HG03342 (cell line): ENCODE results near the gene ZBTB6.

Source experiments
- ATAC-seq: cut with Tn5 transposase; IDR thresholded peaks from one replicate; pipeline ENCODE4 v1.9.1; 2021; ENCODE audit warnings: mild to moderate bottlenecking, moderate library complexity; ENCODE audit not compliant: unreplicated experiment

The ZBTB6 gene, protein sequence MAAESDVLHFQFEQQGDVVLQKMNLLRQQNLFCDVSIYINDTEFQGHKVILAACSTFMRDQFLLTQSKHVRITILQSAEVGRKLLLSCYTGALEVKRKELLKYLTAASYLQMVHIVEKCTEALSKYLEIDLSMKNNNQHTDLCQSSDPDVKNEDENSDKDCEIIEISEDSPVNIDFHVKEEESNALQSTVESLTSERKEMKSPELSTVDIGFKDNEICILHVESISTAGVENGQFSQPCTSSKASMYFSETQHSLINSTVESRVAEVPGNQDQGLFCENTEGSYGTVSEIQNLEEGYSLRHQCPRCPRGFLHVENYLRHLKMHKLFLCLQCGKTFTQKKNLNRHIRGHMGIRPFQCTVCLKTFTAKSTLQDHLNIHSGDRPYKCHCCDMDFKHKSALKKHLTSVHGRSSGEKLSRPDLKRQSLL

DNA sequence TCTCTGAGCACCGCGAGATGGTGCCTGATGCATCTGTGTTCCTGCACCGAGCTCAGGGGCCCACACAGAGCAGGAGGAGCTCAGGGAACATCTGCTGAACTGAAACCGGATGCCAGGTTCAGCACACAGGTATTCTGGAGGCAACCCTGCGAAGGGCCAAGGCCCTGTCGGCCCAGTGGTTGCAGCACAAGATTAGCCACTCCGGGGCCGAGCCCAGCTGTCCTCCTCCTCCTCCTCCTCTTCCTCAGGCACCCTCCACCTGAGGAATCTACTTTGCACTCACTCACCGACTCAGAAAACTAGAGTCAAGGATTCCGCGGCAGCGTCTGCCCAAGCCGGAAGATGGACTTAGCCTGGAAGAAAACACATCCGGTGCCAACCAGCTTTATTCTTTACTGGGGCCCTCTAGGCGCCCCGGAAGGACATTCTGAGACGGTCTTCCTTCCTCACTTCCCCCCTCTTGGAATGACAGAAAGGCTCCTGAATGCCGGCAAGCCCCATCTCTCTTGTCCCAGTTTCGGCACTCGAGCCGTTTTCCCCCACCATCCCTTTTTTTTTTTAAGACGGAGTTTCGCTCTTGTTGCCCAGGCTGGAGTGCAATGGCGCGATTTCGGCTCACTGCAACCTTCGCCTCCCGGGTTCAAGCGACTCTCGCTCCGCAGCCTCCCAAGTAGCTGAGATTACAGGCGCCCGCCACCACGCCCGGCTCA is at the start of gene ZBTB6:
ZBTB6 (minus strand) TSS at position 360 of the 710 bp plus-strand sequence. CDS start 1,251 bp downstream, outside the sequence.
- ATAC-seq, result peak; percentile 98

DNA sequence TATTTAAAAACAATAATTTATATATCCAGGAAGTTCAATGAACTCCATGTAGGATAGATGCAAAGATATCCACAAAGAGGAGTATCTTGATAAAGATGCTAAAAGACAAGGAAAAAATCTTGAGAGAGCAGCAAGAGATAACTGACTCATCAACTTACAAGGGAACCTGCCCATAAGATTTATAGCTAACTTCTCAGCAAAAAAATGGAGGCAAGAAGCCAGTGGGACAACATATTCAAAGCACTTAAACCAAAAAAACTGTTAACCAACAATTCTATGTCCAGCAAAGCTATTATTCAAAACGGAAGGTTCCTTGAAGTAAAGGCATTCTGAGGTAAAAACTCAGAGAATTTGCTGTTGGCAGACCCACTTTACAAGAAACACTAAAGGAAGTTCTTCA is 48.0 kb upstream of the ZBTB6 start:
- ATAC-seq, result no peak

DNA sequence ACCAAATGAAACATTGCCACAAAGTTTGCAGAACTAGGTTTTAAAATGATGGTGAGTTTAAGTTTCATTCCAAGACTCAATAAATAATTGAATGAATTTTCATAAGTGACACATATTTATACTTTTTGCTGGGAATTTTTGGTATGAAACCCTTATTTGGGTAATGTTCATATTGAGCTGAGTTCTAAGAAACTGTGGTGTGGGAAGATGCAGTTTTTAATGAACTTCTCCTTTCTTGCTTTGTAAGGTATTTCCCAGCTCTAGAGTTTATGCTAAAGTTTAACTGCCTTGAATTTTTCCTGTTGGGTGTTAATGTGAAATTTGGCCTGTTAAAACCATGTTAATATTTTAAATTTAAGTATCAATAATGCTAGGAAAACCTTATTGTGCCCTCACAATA is 42.8 kb upstream of the ZBTB6 start:
- no peak for ATAC-seq

DNA sequence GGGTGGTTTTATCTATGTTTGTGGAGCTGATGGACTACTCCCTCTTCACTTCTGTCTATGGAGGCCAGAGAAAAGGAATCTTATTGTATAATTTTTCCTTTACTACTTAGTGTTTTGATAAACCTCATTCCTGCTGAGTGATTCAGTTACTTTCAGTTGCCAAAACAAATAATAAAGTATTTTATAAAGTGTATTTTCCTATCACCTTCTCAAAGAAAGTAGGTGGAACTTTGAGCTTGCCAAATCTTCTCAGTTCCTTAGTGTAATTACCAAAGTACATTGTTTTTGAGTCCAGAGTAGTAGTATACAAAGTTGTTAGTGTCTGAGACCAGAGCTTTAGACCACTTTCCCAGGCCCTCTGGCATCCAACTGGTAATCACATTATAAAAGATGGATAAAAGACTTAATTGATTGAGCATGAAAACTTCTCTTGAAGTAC is 41.1 kb upstream of the ZBTB6 start:
- ATAC-seq, result no peak

DNA sequence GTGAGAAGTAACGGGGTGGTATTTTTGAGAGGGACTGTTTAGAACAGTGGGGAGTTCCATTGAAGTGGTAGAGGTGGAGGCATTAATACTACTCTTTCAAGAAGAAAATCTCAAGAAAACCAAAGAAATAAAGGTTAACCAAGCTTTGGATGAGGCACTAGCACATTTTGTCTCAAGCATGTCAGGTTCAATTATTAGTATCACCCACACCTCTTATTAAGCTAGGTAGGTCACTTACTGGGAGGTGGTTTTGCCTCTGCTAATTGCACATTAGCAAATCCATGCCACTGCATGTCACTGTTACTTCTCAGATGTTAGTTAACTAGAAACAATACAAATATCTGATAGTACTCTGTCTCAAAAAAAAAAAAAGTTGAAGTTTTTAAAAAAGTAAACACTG is 37.9 kb upstream of the ZBTB6 start:
- no peak for ATAC-seq

DNA sequence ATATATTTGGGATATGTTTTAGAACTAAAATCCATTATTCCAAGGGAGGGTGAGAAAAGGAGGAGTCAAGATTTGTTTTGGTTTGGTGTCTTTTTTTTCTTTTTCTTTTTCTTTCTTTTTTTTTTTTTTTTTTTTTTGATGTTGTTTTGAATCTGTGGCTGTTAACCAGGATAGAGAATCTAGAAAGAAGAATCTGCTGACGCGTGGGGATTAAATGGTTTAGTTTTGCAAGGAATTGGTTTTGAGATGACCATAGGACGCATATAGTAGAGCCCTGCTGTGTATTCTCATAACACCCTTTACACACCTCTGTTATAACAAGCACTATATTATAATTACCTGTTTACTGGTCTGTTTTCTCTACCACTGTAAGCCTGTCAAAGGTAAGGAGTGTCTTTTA is 37.1 kb upstream of the ZBTB6 start:
- ATAC-seq, result no peak

DNA sequence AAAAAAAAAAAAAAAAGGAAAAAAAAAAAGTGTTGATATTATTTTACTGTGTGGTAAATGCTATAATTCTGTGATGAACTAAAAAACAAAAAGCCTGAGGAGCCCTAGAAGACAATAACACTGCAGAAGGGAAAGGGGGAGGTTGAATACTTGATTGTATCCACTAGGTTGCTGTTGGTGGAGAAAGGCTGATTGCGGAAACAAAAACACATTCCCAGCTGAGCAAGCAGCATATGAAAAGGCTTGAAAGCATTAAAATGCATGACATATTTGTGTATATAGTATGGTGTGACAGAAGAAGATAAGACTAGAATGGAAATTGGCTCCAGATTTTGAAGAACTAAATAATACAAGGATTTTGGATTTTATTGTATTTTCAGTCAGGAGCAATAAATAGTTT is 36.6 kb upstream of the ZBTB6 start:
- no peak for ATAC-seq

DNA sequence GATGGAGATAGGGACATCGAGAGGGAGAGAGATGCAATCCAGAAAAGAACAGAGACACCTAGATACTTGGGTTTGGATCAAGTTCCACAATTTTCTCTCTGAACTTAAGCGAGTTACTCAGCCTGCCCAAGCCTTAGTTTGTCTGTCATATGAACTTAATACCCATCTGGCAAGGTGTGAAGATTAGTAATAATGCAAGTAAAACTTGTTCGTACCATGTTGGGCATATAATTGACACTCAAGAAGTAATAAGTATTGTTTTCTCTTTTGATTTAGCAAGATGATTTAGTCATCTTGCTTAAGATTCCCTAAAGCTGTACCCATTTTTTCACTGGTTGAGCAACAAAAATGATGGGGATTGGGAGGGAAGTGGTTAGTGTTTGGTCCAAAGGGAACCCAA is 35.2 kb upstream of the ZBTB6 start:
- no peak for ATAC-seq

DNA sequence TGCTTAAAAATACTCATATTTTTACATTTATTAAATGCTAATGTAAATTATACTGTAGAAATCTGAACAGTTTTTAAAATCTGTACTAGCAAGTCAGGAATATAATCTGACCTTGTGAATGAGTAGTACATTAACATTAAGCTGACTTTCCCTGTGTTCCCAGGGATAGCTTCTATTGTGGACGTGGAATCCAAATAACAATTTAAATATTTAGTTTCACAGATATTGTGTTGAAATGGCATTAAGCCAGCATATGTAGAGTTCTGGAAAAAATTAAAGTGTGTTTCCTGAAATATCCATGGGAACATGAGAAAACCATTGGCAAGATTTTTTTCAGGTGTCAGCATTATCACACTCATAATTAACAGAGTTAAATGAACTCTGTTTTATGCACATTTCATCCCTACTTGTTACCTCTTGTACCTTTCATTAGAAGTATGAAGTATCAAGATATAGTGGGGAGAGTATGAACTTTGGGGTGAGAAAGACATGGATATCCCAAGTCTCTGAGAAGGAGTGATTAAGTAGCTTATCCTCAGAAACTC is 33.4 kb upstream of the ZBTB6 start:
- no peak for ATAC-seq

DNA sequence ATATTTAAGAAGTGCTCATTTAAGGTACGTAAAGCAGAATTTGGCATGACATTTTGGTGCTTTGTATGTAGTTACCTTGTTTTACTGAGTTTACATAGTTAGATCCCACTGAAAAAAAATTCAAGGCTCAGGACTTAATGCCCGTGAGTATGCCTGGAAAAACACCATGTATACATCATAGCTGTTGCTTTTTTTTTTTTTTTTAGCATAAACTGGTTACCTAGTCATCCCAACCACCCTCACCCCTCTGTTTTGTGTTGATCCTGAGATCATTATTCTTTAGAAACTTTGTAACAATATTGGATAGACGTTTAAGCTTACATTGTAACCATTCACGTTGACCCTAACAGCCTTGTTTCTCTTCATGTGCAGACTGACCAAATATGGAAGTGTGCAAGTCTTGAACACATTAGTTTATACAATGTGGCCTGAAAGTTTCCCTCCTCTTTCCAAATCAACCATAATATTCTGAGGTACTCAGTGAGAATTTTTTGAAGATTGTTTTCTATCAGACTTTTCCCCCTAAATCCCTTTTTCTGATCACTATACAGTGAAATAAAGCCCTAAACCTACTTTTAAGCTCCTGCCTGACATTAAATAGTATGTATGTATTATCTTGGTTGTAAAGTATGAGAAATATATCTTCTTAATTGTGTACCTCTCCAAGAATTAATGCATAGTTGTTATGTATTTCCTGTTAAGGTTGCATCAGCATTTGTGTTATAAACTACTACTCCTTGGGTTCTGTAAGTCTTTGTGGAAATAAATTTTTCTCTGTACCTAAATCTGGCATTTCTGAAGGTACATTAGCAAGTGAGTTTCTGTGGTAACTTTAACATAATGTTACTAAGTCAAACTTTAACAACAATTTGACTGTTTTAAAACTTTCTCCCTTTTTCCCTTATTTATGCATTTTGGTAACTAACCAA is 32.1 kb upstream of the ZBTB6 start:
- no peak for ATAC-seq

DNA sequence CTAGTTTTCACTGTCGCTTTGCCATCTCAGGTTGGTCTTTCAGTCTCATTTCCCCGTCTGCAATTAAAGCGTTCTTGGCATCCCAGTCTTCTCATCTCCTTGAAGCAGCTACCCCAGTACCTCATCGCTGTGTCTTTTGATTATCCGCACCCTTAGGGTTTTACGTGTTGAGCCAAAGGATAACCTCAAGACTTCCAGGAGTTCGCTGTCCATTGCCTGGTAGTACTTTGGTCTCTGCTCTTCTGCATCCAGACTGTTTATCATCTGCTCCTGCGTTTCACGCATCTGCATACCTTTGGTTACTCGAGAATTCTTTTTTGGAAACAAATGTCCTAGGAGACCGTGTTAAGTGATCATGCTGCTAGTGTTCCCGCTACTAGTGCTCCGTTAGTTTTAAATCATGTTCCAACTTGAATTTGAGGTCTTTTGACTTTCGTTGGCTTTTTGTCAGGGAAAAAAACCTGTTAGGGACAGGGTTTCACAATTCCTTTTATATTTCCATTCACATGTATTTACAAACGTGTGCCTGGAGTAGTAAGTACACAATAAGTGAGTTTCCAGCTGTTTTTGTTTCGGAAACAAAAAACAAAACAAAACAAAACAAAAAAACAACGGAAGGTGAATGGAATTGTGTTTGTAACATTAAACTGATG is 28.6 kb upstream of the ZBTB6 start:
- ATAC-seq, result no peak

DNA sequence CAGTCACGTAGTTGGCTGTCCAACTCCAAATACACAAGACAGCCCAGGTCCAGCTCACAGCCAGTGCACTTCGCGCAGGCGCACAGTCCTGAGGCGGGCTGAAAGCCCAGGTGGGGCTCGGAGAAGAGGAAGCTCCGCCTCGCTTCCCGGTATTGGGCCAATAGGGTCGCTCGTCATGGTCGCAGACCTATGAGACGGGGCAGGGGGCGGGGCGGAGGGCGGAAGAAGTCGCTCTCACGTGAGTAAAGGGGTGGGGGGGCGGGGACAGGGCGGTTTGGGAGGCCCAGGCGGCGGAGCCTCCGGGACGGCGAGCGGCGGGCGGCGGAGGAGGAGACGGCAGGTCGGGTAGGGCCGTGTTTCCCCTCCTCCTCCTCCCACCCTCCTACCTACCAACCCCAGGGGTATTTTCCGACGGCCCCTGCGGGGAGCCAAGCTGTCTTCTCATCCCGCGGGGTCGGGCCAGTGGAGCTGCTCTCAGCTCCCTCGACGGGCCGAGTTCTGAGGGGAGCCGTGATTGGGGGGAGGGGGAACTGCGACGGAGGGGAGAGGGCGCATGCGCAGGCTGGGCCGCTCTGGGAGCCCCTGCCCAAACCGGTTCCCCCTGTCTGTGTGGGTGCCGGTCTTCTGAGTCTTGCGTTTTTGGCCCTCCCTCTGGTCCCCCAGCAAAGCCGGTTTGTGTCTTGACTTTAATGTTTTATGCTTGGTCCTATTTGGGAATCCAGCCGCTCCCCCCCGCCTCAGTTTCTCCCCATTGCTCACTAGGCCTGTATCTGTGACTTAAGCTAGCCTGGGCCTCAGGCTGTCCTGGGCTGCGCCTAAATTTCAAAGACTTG is 27.8 kb upstream of the ZBTB6 start, which contains the start of gene RABGAP1:
RABGAP1 (plus strand) TSS at position 272 of the 833 bp plus-strand sequence. CDS start 16,040 bp downstream, outside the sequence.
- ATAC-seq, result peak; percentile 98

DNA sequence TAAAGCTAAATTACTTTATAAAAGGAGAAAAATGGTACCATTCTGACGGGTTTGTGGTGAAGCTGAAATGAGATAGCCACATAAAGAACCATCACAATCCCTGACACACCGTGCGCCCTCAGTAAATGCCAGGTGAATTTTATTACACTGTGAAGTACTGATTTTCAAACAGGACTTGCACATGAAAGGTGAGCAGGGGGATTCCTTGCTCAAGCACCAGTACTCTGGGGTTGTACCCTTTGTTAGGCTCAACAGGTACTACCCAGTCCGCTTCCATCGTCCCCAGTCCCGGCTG is 27.3 kb upstream of the ZBTB6 start:
- no peak for ATAC-seq

DNA sequence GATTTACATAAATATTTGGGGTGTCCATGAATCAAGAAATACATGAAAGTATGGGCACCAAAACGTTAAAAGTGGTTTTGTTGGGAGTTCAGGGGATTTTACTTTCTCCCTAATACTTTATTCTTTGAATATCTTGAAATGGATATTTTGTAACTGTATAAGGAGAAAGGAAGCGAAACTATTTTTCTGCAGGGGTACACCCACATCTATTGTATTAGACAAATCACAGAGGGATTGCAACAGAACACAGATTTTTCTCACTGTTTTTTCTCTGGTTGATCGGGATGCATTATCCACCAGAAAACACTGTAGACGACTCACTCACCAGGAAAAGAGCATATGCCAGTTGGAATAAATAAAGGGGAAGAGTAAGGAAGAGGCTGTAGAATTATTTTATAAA is 26.5 kb upstream of the ZBTB6 start:
- ATAC-seq, result no peak

DNA sequence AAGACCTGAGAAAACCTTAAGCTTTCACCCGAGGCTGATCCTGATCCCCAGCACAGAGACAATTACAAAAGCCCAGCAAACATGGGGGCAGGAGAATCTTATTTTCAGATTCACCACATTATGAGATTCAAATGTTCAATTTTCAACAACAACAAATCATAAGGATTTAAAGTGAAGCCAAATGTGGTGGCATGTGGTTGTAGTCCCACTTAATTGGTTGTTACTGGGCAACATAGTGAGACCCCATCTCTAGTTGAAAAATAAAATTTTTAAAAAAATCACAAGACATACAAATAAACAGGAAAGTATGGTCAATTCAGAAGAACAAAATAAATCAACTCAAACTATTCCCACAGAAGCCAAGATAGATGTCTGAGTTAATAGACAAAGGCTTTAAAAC is 23.8 kb upstream of the ZBTB6 start:
- ATAC-seq, result no peak

DNA sequence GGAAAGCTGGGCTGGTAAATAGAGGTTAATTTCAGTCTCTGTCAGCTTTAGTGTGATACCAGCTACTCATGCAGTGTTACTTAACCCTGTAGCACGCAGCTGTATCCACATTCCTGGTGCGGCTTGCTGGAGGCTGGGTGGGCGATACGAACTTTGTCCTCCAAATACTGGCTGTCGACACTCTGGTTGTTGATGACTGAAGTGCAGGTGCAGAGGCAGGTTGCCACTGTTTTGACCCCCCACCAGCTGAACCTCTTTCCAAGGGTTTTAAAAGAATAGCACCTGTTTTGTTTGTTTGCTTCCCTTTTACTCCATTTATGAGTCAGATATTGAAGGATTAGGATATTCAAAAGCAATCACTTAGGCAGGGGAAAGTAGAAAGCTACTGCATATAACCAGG is 23.3 kb upstream of the ZBTB6 start:
- no peak for ATAC-seq

DNA sequence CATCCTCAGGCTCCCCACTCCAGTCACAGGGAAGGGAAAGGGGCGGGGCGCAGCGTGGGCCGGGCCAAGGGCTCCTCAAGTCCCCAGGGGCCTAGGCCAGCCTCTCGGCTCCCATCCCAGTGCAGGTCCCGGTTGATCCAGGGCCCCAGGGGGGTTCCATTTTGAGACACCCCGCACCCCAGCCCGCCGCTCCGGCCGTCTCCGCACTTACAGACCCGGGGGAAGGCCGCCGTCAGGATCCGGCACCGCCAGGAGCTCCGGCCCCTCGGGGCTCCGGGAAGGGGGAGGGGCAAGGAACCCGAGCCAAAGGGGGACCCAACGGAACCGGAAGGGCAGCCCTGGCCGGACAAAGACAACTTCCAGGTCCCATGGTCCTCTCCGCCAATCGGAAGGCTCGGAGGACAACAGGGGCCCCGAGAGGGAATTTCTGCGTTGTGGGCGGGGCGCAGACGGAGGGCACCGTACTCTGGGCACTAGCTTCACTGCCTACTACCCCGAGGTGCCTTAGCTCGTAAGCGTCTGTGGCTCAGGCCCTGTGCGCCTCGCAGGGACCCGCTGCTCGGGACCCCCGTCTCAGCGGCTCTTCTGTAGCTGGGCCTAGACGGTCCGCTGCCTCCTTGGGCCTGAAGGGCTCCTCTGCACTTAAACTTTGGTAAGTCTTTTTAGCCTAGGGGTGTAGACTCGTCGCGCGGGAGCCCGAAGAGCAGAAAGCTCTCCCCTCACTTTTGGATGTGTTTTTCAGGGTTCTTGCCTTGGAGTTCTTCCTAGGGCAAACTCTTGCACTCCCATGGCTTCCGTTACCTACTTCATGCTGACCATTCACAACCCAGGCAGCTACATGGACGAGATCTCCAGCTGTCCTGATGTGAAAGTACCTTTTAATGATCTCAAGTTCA is 18.4 kb upstream of the ZBTB6 start, which contains the start of gene ZBTB26:
ZBTB26 (minus strand) TSS at position 287 of the 896 bp plus-strand sequence. CDS start 11,578 bp downstream, outside the sequence.
- peak; percentile 93 for ATAC-seq

DNA sequence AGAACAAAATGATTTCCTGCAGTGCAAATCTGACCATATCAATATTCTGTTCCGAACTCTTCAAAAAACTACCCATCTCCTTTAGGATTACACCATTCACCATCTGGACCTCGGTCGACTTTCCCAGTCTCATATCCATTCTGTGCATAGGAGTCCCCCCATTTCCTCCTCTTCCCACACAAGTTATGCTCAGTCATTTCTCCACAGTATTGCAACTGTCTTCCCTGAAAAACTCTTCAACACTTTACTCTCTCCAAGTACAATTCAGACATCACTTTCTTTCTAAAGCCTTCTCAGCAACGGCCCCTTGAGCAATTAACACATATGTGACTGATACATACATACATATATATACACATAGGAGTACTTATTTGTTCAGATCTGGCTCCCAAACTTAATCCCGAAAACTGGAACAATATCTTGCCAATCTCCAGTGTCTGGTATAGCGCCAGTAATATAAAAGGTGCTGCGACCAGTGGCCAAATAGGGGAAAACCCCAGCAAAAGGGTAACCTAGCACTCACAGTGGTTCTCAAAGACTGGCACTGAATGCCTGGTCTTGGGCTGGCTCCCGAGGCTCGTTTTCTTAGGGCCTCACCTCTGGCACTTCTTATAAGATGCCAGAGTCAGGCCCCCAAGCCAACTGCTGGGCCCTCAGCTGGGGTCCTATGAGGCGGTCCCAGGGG is 17.6 kb upstream of the ZBTB6 start:
- ATAC-seq, result peak; percentile 17
